HT-29 (cell line): ENCODE data around the gene HLA-DRB1. TPM values are rescaled to one million over a fixed set of nuclear protein-coding genes. Genes with fewer than 3 reads are reported as not detected.
"Not testable (repeated sequence)": the region's sequence is repeated elsewhere in the genome, so short reads cannot be mapped to it uniquely, and the experiment has no call there.

Experiments
- DNase-seq: peaks from one replicate; pipeline ENCODE4 v3.0.0-alpha.2; 2015; ENCODE audit warnings: low spot score
- total RNA-seq: library from RNA; depleted of rRNA; stranded (reverse); fragments of >200 nt; shearing (Covaris generic); gene quantifications from 2 replicates; pipeline ENCODE4 v1.2.3, GENCODE V29; 2014

HLA-DRB1 gene
- total RNA-seq, 1 experiment from 2014 or later: not detected

- DNase-seq: peak; percentile 90
Measured at GRCh38 chr6:32609731-32610640, 20.3 kb upstream of the HLA-DRB1 start.

DNA sequence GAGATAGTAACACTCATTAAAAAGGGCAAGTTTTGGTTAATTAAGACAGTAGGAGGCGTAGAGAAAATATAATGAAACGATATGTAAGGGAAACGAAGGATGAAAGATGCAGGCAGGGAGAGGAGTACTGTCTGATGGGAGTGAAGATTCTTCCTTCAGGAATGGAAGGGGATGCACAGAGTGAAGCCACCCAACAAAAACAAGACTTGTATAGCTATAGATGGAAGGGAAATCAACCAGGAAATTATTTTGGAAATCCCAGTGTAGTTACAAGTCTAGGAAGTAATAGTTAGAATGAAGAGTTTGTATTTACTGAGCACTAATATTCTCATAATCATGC, 19.7 kb upstream of the HLA-DRB1 start:
- no peak for DNase-seq

- no peak for DNase-seq
Measured at GRCh38 chr6:32608362-32608761, 18.7 kb upstream of the HLA-DRB1 start.

GRCh38 chr6:32607988-32608298, 18.3 kb upstream of the HLA-DRB1 start:
- no peak for DNase-seq

- no peak for DNase-seq
Measured at GRCh38 chr6:32607263-32607987, 17.8 kb upstream of the HLA-DRB1 start.

- DNase-seq: no peak
Measured at GRCh38 chr6:32604434-32604877, 14.8 kb upstream of the HLA-DRB1 start.

DNA sequence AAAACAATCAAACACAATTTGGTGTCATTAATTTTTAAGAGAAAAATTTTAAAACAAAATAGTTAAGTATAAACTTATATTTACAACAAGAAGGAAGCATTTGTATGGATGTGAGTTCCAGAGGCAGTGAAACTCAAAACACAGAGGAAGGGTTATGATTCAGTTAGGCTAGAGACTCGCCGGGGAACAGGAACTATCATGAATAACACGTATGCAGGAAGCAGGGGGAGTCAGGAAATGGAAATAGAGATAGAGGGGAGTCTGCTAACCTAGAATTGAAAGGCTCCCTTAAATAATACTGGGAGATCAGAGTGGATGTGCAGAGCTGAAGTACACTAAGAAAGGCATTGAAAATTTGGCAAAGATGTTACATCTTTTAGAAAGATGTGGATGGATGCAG, 14.2 kb upstream of the HLA-DRB1 start:
- DNase-seq: no peak

DNA sequence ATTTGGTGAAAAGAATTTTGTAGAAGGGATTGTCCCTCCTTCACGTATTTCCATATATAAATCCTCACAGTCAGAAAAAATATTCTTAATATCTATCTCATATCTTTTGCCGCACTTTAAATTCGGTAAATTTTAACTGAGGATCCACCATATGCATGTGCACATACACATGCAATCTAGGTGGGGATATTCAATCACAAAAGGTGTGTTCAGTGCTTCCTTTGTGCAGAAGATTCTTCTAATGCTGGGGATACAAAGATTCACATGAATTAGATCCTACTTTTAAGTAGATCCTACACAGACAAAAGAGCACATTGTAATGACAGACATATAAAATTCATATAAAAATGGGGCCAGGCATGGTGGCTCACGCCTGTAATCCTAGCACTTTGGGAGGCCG, 13.6 kb upstream of the HLA-DRB1 start:
- no peak for DNase-seq

GRCh38 chr6:32602383-32602782, 12.7 kb upstream of the HLA-DRB1 start:
- no peak for DNase-seq

DNA sequence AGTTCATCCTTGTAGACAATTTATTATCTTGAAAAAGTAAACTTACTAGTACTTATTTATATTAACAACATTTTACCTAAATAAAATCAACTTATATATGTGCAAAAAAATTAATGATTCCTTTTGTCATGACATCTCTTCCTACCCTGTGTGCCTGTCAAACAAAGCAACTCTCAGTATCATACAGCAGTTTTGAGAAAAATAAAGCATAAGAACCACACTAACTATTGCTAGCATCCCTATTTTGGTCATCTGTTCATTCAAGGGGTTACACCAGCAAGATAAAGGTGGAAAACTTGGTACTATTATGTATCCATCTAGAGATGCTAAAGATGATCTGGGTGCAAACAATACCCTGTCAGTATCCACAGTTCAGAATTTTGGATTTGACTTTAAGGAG, 7.4 kb upstream of the HLA-DRB1 start:
- no peak for DNase-seq

DNA sequence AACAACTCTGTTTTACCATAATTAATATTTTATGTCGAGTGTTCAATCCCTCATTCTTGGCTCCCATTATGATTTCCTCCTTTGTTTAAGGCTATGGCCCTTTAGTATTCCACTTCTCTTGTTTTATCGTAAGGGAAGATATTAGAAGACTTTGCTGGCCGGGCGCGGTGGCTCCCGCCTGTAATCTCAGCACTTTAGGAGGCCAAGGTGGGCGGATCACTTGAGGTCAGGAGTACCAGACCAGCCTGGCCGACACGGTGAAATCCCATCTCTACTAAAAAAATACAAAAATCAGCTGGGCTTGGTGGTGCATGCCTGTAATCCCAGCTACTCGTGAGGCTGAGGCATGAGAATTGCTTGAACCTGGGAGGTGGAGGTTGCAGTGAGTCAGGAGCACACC, 1.1 kb upstream of the HLA-DRB1 start:
- DNase-seq: not testable (repeated sequence)

DNA sequence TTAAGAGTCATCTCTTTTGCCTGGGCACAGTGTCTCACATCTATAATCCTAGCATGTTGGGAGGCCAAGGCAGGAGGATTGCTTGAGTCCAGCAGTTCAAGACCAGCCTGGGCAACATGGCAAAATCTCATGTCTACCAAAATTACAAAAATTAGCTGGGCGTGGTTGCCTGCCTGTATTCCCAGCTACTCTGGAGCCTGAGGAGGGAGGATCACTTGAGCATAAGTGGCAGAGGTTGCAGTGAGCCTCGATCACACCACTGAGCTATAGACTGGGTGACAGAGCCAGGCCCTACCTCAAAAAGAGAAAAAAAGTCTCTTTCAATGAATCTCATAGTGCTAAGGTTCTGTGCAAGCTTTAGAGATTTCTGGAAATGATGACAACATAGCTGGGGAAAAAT, 1.5 kb downstream of the HLA-DRB1 start:
- no peak for DNase-seq

DNA sequence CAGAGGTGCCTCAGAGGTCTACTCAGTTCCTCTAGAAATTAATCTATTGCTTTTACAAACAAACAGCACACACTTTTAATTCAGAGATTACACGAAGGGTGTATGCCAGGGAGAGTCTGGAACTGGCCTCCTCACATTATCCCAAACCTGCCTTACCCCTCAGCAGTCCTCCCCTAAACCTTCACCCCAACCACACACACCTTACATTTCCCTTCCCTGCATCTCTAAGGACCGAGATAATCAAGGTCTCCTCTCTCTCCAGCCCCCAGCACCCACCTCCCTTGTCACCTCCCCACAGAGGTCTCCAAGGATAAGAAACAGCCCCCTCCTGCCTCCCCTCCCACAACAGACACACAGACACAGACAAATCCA, 6.1 kb downstream of the HLA-DRB1 start:
- DNase-seq: no peak

- no peak for DNase-seq
Measured at GRCh38 chr6:32581315-32582095, 8.1 kb downstream of the HLA-DRB1 start.

DNA sequence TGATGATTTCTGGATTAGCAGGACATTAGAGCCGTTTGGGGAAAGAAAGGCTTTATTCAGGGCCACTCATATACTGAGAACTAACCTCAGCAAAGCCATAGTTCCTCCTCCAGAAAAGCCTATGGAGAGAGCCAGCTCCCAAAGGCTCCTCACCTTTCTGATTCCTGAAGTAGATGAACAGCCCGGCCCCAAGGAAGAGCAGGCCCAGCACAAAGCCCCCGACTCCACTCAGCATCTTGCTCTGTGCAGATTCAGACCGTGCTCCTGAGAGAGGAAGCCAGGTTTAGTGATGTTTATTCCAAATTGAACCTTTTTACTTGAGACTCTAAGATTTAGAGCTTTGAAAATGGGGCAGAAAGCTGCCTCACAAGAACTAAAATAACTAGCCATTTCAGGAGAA, 9.1 kb downstream of the HLA-DRB1 start:
- DNase-seq: no peak

DNA sequence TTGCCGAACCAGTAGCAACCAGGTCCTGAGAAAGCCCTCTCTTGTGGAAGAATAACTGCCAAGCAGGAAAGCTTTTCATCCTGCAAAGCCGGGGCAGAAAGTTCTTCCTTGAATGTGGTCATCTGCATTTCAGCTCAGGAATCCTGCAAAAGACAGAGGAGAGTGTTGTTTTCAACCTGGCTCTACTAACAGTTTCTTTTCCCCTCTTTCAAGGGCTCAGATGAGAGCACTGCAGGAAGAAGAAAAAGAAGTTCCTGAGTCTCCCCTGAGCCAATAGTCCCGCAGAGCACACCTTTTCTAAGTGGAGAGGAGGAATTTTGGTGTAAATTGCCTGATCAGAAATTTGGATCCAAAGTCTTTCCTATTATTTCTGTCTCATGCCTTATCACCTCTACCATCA, 10.7 kb downstream of the HLA-DRB1 start:
- DNase-seq: no peak

DNA sequence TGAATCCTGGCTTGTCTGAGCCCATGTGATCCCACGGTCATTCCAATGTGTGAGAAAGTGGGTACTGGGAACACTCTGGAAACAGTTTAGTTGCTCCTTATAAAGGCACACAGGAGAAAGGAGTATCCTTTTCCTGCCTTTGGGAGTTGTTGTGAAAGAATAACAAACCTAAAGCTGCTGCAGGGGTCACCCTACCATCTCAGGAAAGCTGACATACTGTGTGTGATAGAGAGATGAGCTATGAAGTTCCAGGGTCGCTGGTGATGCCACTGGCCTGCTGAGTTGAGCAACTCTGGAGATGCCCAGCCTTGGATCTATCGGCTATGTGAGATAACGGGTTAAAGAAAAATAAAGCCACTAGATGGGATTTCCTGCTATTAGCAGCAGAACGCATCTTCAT, 12.2 kb downstream of the HLA-DRB1 start:
- not testable (repeated sequence) for DNase-seq

DNA sequence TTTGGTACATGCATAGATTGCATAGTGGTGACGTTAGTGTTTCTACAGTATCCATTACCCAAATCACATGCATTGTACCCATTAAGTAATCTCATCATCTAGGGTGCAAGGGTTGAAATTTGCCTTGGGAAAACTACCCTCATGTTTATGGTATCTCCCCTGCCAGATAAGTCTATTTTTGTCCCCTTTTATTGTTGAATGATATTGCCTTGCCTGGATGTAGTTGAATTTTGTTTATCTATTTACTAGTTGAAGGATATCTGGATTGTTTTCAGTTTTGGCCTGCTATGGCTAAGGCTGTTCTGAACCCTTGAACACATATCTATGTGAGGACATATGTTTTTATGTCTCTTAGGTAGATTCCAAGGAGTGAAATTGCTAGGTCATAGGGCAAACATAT, 13.4 kb downstream of the HLA-DRB1 start:
- DNase-seq: no peak

DNA sequence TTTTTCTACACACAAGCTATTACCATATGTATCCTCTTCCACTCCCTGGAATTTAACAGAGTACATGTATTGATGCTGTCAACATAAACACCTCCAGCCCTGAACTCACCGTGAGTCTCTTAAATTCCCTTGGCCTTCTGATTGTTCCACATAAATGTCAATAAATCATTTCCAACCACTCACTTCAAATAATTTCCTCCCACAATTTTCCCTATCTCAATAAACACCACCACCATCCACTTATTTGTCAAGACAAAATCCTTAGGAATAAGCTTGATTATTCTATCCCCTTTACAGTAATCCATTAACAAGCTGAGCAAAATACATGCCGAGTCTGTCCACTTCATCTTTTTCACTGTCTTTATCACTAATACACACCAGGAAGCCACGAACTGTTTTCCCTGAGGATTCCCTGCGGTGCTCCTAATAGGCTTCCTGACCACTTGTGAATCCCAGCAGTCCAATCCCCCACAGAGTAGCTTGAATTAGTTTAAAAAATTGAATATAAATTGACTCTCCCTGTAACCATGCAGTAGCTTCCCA, 19.2 kb downstream of the HLA-DRB1 start:
- DNase-seq: no peak

- DNase-seq: no peak
Measured at GRCh38 chr6:32568561-32568960, 21.1 kb downstream of the HLA-DRB1 start.

- DNase-seq: no peak
Measured at GRCh38 chr6:32566957-32567356, 22.7 kb downstream of the HLA-DRB1 start.

GRCh38 chr6:32565511-32565910, 24.1 kb downstream of the HLA-DRB1 start:
- no peak for DNase-seq
